Esophagus (tissue), 2 donors: ENCODE results near the gene BCS1L. TPM values are rescaled to one million over a fixed set of nuclear protein-coding genes. Genes with fewer than 3 reads are reported as not detected.

Experiments
- H3K27ac ChIP-seq, 2 donors: one replicate each; pipeline ENCODE4 v1.5.1; 2013; ENCODE audit warnings: low read depth in 2 of 2, mild to moderate bottlenecking in 2 of 2, inconsistent platforms in 1 of 2, low read length in 1 of 2, moderate library complexity in 1 of 2
- H3K27me3 ChIP-seq, 2 donors: one replicate each; pipeline ENCODE4 v1.6.1; 2013; ENCODE audit warnings: low read length in 2 of 2, control low read depth in 1 of 2, mild to moderate bottlenecking in 1 of 2; ENCODE audit not compliant: insufficient read depth in 2 of 2, control insufficient read depth in 1 of 2
- H3K36me3 ChIP-seq, 2 donors: one replicate each; pipeline ENCODE4 v1.6.1; 2013; ENCODE audit warnings: low read length in 1 of 2; ENCODE audit not compliant: control insufficient read depth in 2 of 2, insufficient read depth in 2 of 2
- H3K4me1 ChIP-seq, 2 donors: one replicate each; pipeline ENCODE4 v1.6.1; 2013; ENCODE audit warnings: low read length in 1 of 2; ENCODE audit not compliant: control insufficient read depth in 2 of 2, insufficient read depth in 2 of 2
- H3K4me3 ChIP-seq, 2 donors: one replicate each; pipeline ENCODE4 v1.5.1; 2013; ENCODE audit warnings: low read length in 2 of 2, mild to moderate bottlenecking in 2 of 2, low read depth in 1 of 2, moderate library complexity in 1 of 2
- H3K9me3 ChIP-seq, 2 donors: one replicate each; pipeline ENCODE4 v1.6.1; 2013; ENCODE audit warnings: mild to moderate bottlenecking in 2 of 2, low read depth in 1 of 2, low read length in 1 of 2, moderate library complexity in 1 of 2; ENCODE audit not compliant: control insufficient read depth in 2 of 2, insufficient read depth in 1 of 2
- WGBS, 2 donors: extraction: QIAGEN DNeasy Blood & Tissue Kit; methylation state at CpG; one replicate each; pipeline ENCODE4 v1.1.7; 2013; 5-methylcytosine and 5-hydroxymethylcytosine counted together
- polyA plus RNA-seq, 2 donors: library from polyadenylated mRNA; stranded (reverse); fragments of 200-250 nt; gene quantifications; one replicate each; pipeline ENCODE4 v1.2.3, GENCODE V29; 2013
- donor health status: healthy with polysubstance abuse.
- donor health status: Bipolar disorder and iron deficiency.

Gene BCS1L, protein sequence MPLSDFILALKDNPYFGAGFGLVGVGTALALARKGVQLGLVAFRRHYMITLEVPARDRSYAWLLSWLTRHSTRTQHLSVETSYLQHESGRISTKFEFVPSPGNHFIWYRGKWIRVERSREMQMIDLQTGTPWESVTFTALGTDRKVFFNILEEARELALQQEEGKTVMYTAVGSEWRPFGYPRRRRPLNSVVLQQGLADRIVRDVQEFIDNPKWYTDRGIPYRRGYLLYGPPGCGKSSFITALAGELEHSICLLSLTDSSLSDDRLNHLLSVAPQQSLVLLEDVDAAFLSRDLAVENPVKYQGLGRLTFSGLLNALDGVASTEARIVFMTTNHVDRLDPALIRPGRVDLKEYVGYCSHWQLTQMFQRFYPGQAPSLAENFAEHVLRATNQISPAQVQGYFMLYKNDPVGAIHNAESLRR
- 10 to 100 TPM; 38.5 to 53.8 TPM for polyA plus RNA-seq

GRCh38 chr2:218659258-218659987 lies at the start of gene BCS1L, which contains the start of gene ZNF142:
Gene BCS1L (plus strand): TSS chr2:218659683. CDS start chr2:218660988, 1,305 bp downstream.
Gene ZNF142 (minus strand): TSS chr2:218659623. CDS start chr2:218656429, 3,194 bp downstream.
- Histone ChIP-seq H3K9me3 (no peaks in the 10 kb centered on the region), H3K4me1 (peaks cover 0 to 6% of the 10 kb centered on the region in 2 donors), H3K27me3 (no peaks in the 10 kb centered on the region), H3K36me3 (peaks cover 18 to 28% of the 10 kb centered on the region in 2 donors), H3K4me3 (peak within 1 kb of the TSS; percentile 78 to 86), H3K27ac (peak within 1 kb of the TSS; percentile 75 to 81)
- 0% methylated on average over 49 of the region's 49 CpGs for WGBS, 2 donors

- Histone ChIP-seq H3K4me3 (no peak overlapping the region), H3K4me1 (no peaks in the 10 kb centered on the region), H3K27me3 (no peaks in the 10 kb centered on the region), H3K36me3 (no peaks in the 10 kb centered on the region), H3K27ac (peak overlapping the region; percentile 6 to 87), H3K9me3 (no peaks in the 10 kb centered on the region)
- 73 to 74% methylated on average over 6 of the region's 6 CpGs for WGBS, 2 donors
These were observed 43.6 kb upstream of the BCS1L start for GRCh38 chr2:218615868-218616315.

DNA sequence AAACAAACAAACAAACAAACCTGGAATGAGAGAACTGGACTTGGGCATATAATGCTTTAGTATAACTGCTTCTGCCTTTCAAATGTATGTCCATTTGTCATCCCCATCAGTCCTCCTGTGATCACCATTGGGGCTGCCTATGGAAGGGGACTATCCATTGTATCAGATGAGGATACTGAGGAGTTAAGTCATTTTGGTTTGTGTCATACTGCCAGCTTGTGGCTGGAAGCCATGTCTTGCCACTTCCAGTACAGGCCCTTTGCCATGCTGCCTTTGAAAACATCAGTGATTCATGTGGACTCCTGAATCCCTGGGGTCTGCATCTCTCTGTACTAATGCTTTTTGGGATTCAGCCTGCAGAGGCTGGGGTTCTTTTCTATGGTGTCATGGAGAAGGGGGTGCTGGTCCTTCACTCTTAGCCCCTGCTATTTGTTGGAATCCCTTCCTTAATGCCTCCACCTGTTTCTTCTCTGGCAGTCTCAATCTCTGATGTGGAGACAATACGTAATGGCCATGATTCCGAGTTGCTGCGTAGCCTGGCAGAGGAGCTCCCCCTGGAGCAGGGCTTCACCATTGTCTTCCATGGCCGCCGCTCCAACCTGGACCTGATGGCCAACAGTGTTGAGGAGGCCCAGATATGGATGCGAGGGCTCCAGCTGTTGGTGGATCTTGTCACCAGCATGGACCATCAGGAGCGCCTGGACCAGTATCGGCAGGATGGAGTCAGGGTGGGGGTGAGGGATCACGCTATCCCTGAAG lies 41.2 kb upstream of the BCS1L start:
- WGBS, 2 donors, result 91 to 95% methylated on average over 9 of the region's 9 CpGs
- Histone ChIP-seq H3K36me3 (no peaks in the 10 kb centered on the region), H3K27ac (no peak overlapping the region)

DNA sequence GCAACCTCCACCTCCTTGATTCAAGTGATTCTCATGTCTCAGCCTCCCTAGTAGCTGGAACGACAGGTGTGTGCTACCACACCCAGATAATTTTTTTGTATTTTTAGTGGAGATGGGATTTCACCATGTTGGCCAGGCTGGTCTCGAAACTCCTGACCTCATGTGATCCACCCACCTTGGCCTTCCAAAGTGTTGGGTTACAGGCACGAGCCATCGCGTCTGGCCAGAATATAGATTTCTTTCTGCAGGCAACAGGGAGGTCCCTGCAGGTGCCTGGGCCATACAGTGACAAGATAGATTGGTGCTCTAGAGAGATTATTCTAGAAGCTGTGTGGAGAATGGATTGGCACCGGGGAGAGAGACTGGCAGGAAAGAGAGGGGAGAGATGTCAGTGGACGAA lies 38.5 kb upstream of the BCS1L start:
- H3K9me3 ChIP-seq, result no peaks in the 10 kb centered on the region
- no peaks in the 10 kb centered on the region for H3K27me3 ChIP-seq
- no peaks in the 10 kb centered on the region for H3K4me1 ChIP-seq
- H3K36me3 ChIP-seq, result no peaks in the 10 kb centered on the region
- no peak overlapping the region for H3K27ac ChIP-seq
- WGBS, 2 donors, result 79 to 80% methylated on average over 7 of the region's 7 CpGs
- no peak overlapping the region for H3K4me3 ChIP-seq

More for the DNA sequence above, 41.2 kb upstream of the BCS1L start:
- Histone ChIP-seq H3K9me3 (no peaks in the 10 kb centered on the region), H3K27me3 (no peaks in the 10 kb centered on the region), H3K4me1 (no peaks in the 10 kb centered on the region), H3K4me3 (no peak overlapping the region)

DNA sequence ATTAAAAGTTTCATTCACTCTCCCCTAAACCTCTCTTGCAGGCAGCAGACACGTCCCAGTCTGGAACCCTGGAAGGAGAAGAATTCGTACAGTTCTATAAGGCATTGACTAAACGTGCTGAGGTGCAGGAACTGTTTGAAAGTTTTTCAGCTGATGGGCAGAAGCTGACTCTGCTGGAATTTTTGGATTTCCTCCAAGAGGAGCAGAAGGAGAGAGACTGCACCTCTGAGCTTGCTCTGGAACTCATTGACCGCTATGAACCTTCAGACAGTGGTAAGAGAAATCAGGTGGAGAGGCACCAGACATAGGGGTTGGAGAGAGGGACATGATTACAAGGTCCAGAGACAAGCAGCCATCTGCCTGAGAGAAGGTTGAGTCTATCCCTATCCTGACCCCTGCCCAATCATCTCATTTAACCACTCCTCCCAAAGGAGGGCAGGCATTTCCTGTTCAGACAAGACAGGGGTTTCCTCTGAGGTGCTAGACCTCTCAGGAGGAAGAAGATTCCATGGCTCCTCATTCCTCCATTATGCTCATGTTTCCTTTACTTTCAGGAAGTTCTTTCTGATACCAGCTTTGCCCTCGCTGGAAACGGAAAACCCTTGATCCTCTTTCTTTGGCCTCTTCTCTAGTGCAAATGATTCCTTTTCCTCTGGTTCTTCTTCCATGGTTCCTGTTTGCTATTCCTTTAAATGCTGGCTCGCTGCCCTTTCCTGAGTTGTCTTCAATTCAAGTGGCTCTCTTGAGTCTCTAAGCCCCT lies 36.7 kb upstream of the BCS1L start:
- Histone ChIP-seq H3K4me3 (no peak overlapping the region), H3K27me3 (no peaks in the 10 kb centered on the region), H3K36me3 (no peaks in the 10 kb centered on the region), H3K27ac (no peak overlapping the region), H3K4me1 (no peaks in the 10 kb centered on the region), H3K9me3 (no peaks in the 10 kb centered on the region)
- 64 to 72% methylated on average over 7 of the region's 7 CpGs for WGBS, 2 donors

DNA sequence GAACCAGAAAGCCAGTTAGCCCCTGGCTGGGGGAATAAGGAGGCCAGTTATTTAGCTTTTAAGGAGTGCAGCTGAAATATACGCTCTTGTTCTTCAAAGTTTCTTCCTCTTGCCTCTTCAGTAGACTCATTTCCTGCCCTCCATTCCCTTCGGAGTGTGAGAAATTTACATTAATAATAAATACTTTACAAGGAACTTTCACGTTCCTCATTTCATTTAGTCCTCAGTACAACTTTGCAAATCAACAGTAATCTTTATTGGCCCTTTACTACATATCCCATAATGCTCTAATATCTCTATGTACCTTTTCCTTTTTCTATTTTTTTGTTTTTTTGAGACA lies 36.1 kb upstream of the BCS1L start:
- H3K9me3 ChIP-seq, result no peaks in the 10 kb centered on the region
- H3K4me3 ChIP-seq, result no peak overlapping the region
- H3K4me1 ChIP-seq, result no peaks in the 10 kb centered on the region
- H3K27ac ChIP-seq, result no peak overlapping the region
- no peaks in the 10 kb centered on the region for H3K27me3 ChIP-seq
- no peaks in the 10 kb centered on the region for H3K36me3 ChIP-seq
- 69 to 70% methylated on average over 3 of the region's 3 CpGs for WGBS, 2 donors

- H3K9me3 ChIP-seq, result no peaks in the 10 kb centered on the region
- H3K27ac ChIP-seq, result no peak overlapping the region
- no peaks in the 10 kb centered on the region for H3K36me3 ChIP-seq
- no peaks in the 10 kb centered on the region for H3K27me3 ChIP-seq
- no peaks in the 10 kb centered on the region for H3K4me1 ChIP-seq
- 84 to 87% methylated on average over 4 of the region's 4 CpGs for WGBS, 2 donors
- no peak overlapping the region for H3K4me3 ChIP-seq
These were observed 33.1 kb upstream of the BCS1L start for GRCh38 chr2:218626369-218626768.

DNA sequence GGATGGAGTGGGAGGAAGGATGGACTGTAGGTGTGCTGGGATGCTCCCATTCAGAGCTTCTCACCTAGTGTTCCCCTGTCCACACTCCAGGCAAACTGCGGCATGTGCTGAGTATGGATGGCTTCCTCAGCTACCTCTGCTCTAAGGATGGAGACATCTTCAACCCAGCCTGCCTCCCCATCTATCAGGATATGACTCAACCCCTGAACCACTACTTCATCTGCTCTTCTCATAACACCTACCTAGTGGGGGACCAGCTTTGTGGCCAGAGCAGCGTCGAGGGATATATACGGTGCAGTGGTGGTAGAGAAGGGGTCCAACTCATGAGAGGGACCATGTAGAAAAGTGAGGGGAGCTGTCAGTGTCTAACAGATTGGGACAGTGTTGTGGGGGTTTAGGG lies 31.5 kb upstream of the BCS1L start:
- 89 to 93% methylated on average over 4 of the region's 4 CpGs for WGBS, 2 donors
- no peaks in the 10 kb centered on the region for H3K27me3 ChIP-seq
- no peaks in the 10 kb centered on the region for H3K9me3 ChIP-seq

DNA sequence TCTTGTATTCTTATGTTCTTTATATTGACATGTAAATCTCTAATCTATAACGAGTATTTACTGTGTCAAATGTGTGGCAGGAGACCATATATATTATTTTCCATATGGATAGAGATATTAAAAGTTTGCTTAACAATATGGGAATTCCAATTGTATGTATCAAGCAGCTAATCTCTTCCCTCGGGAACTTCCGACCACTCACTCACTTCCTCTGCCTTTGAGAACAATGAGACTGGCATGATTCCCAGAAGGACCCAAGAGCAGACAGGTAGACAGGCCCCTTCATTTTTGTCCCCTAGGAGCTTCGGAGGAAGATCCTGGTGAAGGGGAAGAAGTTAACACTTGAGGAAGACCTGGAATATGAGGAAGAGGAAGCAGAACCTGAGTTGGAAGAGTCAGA lies 27.6 kb upstream of the BCS1L start:
- Histone ChIP-seq H3K4me3 (no peak overlapping the region), H3K36me3 (peaks cover 11 to 21% of the 10 kb centered on the region in 2 donors), H3K4me1 (no peaks in the 10 kb centered on the region), H3K27ac (no peak overlapping the region), H3K9me3 (no peaks in the 10 kb centered on the region), H3K27me3 (no peaks in the 10 kb centered on the region)
- 62 to 70% methylated on average over 4 of the region's 4 CpGs for WGBS, 2 donors

More for the DNA sequence above, 31.5 kb upstream of the BCS1L start:
- Histone ChIP-seq H3K27ac (no peak overlapping the region), H3K36me3 (no peaks in the 10 kb centered on the region), H3K4me1 (no peaks in the 10 kb centered on the region), H3K4me3 (no peak overlapping the region)
